MM.1S (cell line): ENCODE measurements around the gene COPB1.

Experiments
- EZH2 ChIP-seq: fragments of 300-600 bp; sonication (generic); optimal IDR thresholded peaks from 2 replicates; pipeline ENCODE3; 2017; ENCODE audit warnings: low read depth, mild to moderate bottlenecking, antibody characterized with exemption, low read length, mixed read lengths
- EZH2phosphoT487 ChIP-seq: fragments of 300-600 bp; sonication (generic); IDR thresholded peaks from 2 replicates; pipeline ENCODE4 v1.6.1; 2018; ENCODE audit warnings: antibody characterized with exemption, low read length
- TF ChIP-seq, protein P1 (sequence below): fragments of 300-600 bp; sonication (generic); IDR thresholded peaks from 2 replicates; pipeline ENCODE4 v1.5.1; 2016; ENCODE audit warnings: antibody characterized with exemption, low read length, mixed read lengths

DNA sequence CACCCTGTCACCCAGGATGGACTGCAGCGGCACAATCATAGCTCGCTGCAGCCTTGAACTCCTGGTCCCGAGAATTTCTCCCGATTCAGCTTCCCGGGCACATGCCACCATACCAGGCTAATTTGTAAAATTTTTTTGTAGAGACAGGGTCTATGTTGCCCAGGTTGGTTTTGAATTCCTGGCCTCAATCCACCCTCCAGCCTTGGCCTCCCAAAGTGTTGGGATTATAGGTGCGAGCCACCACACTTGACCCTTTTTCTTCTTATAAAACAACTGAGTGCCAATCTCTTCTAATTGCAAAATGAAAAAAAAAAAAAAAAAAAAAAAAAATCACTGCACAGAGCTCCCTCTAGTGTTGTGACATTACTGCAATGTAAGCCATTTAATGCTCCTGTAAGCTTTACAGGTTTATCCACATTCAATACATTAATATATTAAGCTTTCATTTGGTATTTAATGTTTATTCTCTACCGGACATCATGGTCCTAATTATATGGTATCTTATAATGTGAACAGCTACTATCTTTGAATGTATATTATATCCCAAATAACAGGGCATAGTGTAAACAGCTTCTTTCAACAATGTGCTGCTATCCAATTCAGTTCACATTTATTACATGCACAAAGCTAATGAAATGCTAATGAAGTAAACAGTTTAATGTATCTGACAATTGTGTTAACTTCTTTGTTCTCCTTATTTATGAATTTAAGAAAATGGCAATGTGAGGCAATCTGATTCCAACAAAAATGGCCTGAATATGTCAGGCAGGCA is 44.6 kb downstream of the COPB1 start:
- TF ChIP-seq, protein P1, sequence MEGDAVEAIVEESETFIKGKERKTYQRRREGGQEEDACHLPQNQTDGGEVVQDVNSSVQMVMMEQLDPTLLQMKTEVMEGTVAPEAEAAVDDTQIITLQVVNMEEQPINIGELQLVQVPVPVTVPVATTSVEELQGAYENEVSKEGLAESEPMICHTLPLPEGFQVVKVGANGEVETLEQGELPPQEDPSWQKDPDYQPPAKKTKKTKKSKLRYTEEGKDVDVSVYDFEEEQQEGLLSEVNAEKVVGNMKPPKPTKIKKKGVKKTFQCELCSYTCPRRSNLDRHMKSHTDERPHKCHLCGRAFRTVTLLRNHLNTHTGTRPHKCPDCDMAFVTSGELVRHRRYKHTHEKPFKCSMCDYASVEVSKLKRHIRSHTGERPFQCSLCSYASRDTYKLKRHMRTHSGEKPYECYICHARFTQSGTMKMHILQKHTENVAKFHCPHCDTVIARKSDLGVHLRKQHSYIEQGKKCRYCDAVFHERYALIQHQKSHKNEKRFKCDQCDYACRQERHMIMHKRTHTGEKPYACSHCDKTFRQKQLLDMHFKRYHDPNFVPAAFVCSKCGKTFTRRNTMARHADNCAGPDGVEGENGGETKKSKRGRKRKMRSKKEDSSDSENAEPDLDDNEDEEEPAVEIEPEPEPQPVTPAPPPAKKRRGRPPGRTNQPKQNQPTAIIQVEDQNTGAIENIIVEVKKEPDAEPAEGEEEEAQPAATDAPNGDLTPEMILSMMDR = peak; percentile 56
- TF ChIP-seq EZH2 = no peak
- TF ChIP-seq EZH2phosphoT487 = no peak
